B cell (primary cell): Measurements from ENCODE around the gene TOMM7. TPM values are rescaled to one million over a fixed set of nuclear protein-coding genes. Genes with fewer than 3 reads are reported as not detected.

Experiments used
- ATAC-seq: fragments of 200-7000 bp; cut with Tn5 transposase; one replicate; pipeline ENCODE4 v1.10.0; 2021; ENCODE audit warnings: low read depth, mild to moderate bottlenecking, moderate number of reproducible peaks, moderate library complexity
- CTCF ChIA-PET: fragments of 350-600 bp; sonication (Branson Sonifier 250); formaldehyde crosslinking; loops from one replicate; lab custom pipeline; 2021; ENCODE audit warnings: antibody characterized with exemption, inconsistent platforms; lab: Charles Lee
- POLR2A ChIA-PET: fragments of 350-600 bp; sonication (Branson Sonifier 250); formaldehyde crosslinking; loops from one replicate; lab custom pipeline; 2021; ENCODE audit warnings: antibody characterized with exemption; lab: Charles Lee
- DNase-seq: peaks from one replicate; pipeline ENCODE4 v3.0.0; 2013
- H2AFZ ChIP-seq: 2 replicates; pipeline ENCODE4 v1.6.1; 2012; ENCODE audit warnings: mild to moderate bottlenecking, low read depth, low read length; ENCODE audit not compliant: insufficient read depth, poor library complexity, severe bottlenecking
- H3K27ac ChIP-seq, 2 donors: 1 replicate in 1 of 2; 2 replicates in 1 of 2; pipeline ENCODE4 v1.5.1; 2012 to 2013; ENCODE audit warnings: low read length in 2 of 2, mild to moderate bottlenecking in 2 of 2, moderate library complexity in 1 of 2
- H3K27me3 ChIP-seq, 4 experiments: fragments of 200-600 bp in 1 of 4; sonication (generic) in 1 of 4; replicated peaks in 1 of 4; 1 replicate in 2 of 4; 2 replicates in 2 of 4; pipeline versions ENCODE4 v1.6.1 to v1.7.0; 2013 to 2016; ENCODE audit warnings: low read length in 3 of 4, mild to moderate bottlenecking in 2 of 4, mixed read lengths in 1 of 4, moderate library complexity in 1 of 4; ENCODE audit not compliant: insufficient read depth in 4 of 4, control insufficient read depth in 3 of 4; ENCODE audit errors: control extremely low read depth in 1 of 4
- H3K36me3 ChIP-seq, 2 experiments: replicated peaks in 1 of 2; 1 replicate in 1 of 2; 2 replicates in 1 of 2; pipeline versions ENCODE4 v1.6.1 to v1.7.1; 2013; ENCODE audit warnings: low read length in 1 of 2; ENCODE audit not compliant: insufficient read depth in 2 of 2, control insufficient read depth in 1 of 2; ENCODE audit errors: control extremely low read depth in 1 of 2, extremely low read depth in 1 of 2
- H3K4me1 ChIP-seq, 2 donors: fragments of 200-600 bp in 1 of 2; sonication (generic) in 1 of 2; 1 replicate in 1 of 2; 2 replicates in 1 of 2; pipeline versions ENCODE4 v1.5.1 to v1.6.1; 2013 to 2017; ENCODE audit warnings: low read length in 2 of 2; ENCODE audit not compliant: control insufficient read depth in 2 of 2, insufficient read depth in 2 of 2
- H3K4me2 ChIP-seq: replicated peaks from 2 replicates; pipeline ENCODE3; 2012; ENCODE audit warnings: mild to moderate bottlenecking, low read depth, low read length; ENCODE audit not compliant: poor library complexity, severe bottlenecking
- H3K4me3 ChIP-seq, 5 experiments: fragments of 200-600 bp in 1 of 5; sonication (generic) in 1 of 5; 1 replicate in 3 of 5; 2 replicates in 2 of 5; pipeline versions ENCODE4 v1.5.1 to v1.7.0; 2011 to 2016; ENCODE audit warnings: low read length in 4 of 5, mild to moderate bottlenecking in 4 of 5, low read depth in 2 of 5, control low read depth in 1 of 5, moderate library complexity in 1 of 5; ENCODE audit not compliant: insufficient read depth in 1 of 5; ENCODE audit errors: control extremely low read depth in 1 of 5, extremely low read depth in 1 of 5
- H3K79me2 ChIP-seq: fragments of 200-600 bp; sonication (generic); one replicate; pipeline ENCODE4 v1.6.0; 2016; ENCODE audit warnings: low read length; ENCODE audit not compliant: control insufficient read depth, insufficient read depth
- H3K9ac ChIP-seq: fragments of 200-600 bp; sonication (generic); 2 replicates; pipeline ENCODE4 v1.6.1; 2017; ENCODE audit warnings: mild to moderate bottlenecking, low read length, moderate library complexity
- H3K9me3 ChIP-seq, 3 donors: one replicate each; pipeline versions ENCODE4 v1.6.1 to v1.7.1; 2013; ENCODE audit warnings: low read length in 2 of 3; ENCODE audit not compliant: control insufficient read depth in 2 of 3, insufficient read depth in 1 of 3; ENCODE audit errors: control extremely low read depth in 1 of 3
- H4K20me1 ChIP-seq: 2 replicates; pipeline ENCODE4 v1.6.0; 2012; ENCODE audit warnings: mild to moderate bottlenecking, low read length; ENCODE audit not compliant: insufficient read depth, control insufficient read depth, poor library complexity, severe bottlenecking
- H3K27ac Mint-ChIP-seq: one replicate; pipeline ENCODE4 v1.8.0; 2021; ENCODE audit warnings: mixed read lengths
- H3K27me3 Mint-ChIP-seq: one replicate; pipeline ENCODE4 v1.8.0; 2021; ENCODE audit warnings: mixed read lengths
- H3K4me1 Mint-ChIP-seq: one replicate; pipeline ENCODE4 v1.8.0; 2021; ENCODE audit warnings: mixed read lengths
- H3K4me3 Mint-ChIP-seq: one replicate; pipeline ENCODE4 v1.8.0; 2021; ENCODE audit warnings: mixed read lengths
- H3K9me3 Mint-ChIP-seq: one replicate; pipeline ENCODE4 v1.8.0; 2022; ENCODE audit warnings: mixed read lengths; ENCODE audit not compliant: insufficient read depth
- EZH2 ChIP-seq: IDR thresholded peaks from 2 replicates; pipeline ENCODE4 v1.6.1; 2012; ENCODE audit warnings: borderline replicate concordance, low read depth, mild to moderate bottlenecking, moderate library complexity, low read length; ENCODE audit not compliant: insufficient read depth, poor library complexity, severe bottlenecking
- WGBS: methylation state at CpG from one replicate; pipeline ENCODE4 v1.1.5; 2013; ENCODE audit warnings: missing lambda C conversion rate; ENCODE audit not compliant: insufficient coverage; 5-methylcytosine and 5-hydroxymethylcytosine counted together
- intact Hi-C: fragments of 100-400 bp; cut with micrococcal nuclease; formaldehyde crosslinking; loops from one replicate; pipeline ENCODE4 v1.10.0; 2022
- polyA plus RNA-seq: library from polyadenylated mRNA; depleted of rRNA; stranded (reverse); fragments of >200 nt; gene quantifications from 2 replicates; pipeline ENCODE4 v1.2.3, GENCODE V29; 2012
- total RNA-seq, 2 donors: library from RNA; stranded (reverse); fragments of 120-200 nt in 1 of 2; gene quantifications; 1 replicate in 1 of 2; 2 replicates in 1 of 2; pipeline versions ENCODE4 v1.2.3 to v1.2.4, GENCODE V29; 2013 to 2022
- TF ChIP-seq, protein P1 (sequence below): fragments of 200-600 bp; IDR thresholded peaks from one replicate; pipeline ENCODE4 v1.8.0; 2022; ENCODE audit warnings: antibody characterized with exemption, mild to moderate bottlenecking

TOMM7 gene
- total and polyA plus RNA-seq, 2 donors (not counting 1 experiment from before 2014, with no cell fraction given): 276 to 437 TPM

DNA sequence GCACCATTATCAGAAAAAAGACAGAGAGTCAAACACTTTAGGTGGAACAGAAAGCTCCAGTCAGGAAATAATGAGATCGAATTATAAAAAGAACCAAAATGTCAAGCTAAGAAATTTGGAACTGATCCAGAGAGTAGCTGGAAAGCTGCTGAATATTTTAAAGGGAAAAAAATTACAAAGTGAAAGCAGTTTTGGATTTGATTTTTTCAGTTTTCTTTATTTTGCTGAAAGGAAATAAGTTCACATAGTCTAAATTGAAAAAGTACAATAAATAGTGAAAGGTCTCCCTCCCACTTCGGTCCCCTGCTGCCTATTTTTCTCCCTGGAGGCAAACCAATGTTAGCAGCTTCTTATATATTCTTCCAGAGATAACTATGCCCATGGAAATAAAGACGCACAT is 11.3 kb upstream of the TOMM7 start:
- no peaks in the 10 kb centered on the region for H3K4me1 ChIP-seq
- TF ChIP-seq, protein P1, sequence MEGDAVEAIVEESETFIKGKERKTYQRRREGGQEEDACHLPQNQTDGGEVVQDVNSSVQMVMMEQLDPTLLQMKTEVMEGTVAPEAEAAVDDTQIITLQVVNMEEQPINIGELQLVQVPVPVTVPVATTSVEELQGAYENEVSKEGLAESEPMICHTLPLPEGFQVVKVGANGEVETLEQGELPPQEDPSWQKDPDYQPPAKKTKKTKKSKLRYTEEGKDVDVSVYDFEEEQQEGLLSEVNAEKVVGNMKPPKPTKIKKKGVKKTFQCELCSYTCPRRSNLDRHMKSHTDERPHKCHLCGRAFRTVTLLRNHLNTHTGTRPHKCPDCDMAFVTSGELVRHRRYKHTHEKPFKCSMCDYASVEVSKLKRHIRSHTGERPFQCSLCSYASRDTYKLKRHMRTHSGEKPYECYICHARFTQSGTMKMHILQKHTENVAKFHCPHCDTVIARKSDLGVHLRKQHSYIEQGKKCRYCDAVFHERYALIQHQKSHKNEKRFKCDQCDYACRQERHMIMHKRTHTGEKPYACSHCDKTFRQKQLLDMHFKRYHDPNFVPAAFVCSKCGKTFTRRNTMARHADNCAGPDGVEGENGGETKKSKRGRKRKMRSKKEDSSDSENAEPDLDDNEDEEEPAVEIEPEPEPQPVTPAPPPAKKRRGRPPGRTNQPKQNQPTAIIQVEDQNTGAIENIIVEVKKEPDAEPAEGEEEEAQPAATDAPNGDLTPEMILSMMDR: no peak
- TF ChIP-seq EZH2: no peak
- POLR2A ChIA-PET: no interaction called here
- no peak overlapping the region for H3K4me3 ChIP-seq
- 60% methylated on average over 2 of the region's 3 CpGs for WGBS
- H3K27ac ChIP-seq: no peak overlapping the region
- H2AFZ ChIP-seq: no peak overlapping the region
- Mint-ChIP-seq H3K27me3 (peaks cover 5% of the 10 kb centered on the region), H3K9me3 (no peaks in the 10 kb centered on the region), H3K4me3 (no peak overlapping the region), H3K4me1 (no peaks in the 10 kb centered on the region), H3K27ac (no peak overlapping the region)
- no peaks in the 10 kb centered on the region for H3K79me2 ChIP-seq
- no peaks in the 10 kb centered on the region for H3K9me3 ChIP-seq
- ATAC-seq (no peak), DNase-seq (no peak)
- intact Hi-C loops: no loop called here
- no peaks in the 10 kb centered on the region for H4K20me1 ChIP-seq
- H3K4me2 ChIP-seq: no peak overlapping the region
- CTCF ChIA-PET: interaction anchor here (1.6 kb wide), 1 partner anchor 26 kb away, joined by 3 read pairs; no protein-coding TSS in a partner anchor
- H3K9ac ChIP-seq: no peak overlapping the region
- H3K27me3 ChIP-seq: no peaks in the 10 kb centered on the region
- H3K36me3 ChIP-seq: no peaks in the 10 kb centered on the region

DNA sequence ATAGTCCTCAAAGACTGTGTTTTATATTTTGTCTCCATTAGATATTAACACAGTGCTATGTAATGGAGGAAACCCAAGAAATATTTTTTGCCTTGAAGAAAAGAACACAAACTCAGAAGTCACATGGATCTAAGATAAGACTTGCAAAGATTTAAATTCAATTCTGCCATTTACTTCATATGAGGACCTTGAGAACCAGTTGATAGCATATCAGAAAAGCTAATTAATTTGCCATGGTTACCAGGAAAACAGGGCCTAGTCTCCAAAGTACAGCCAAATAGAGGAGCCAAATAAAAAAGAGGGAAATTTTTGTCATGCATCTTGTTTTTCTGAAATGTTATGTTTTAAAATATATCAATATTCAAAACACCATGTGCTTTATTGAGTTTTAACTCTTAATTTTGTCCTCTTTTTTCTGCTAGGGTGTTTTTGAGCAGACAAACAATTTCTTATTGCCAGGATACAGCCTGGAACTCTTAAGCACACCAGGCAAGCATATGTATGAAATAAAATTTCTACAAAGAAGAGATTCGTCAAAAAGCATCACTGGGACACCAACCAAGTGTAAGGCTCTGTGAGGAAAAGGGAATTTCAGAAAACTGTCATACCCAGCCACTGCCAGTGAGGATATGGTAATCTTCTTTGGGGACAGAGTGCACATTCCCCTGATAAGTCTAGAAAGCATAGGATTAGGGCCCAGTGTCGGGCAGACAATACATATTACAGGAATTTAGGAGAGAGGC is 10.6 kb upstream of the TOMM7 start:
- Mint-ChIP-seq H3K4me1 (no peaks in the 10 kb centered on the region), H3K4me3 (no peak overlapping the region), H3K27ac (no peak overlapping the region), H3K27me3 (peaks cover 5% of the 10 kb centered on the region), H3K9me3 (no peaks in the 10 kb centered on the region)
- Histone ChIP-seq H3K27ac (no peak overlapping the region), H3K79me2 (no peaks in the 10 kb centered on the region), H2AFZ (no peak overlapping the region), H3K4me2 (no peak overlapping the region), H3K36me3 (no peaks in the 10 kb centered on the region), H3K27me3 (no peaks in the 10 kb centered on the region), H4K20me1 (no peaks in the 10 kb centered on the region), H3K9ac (no peak overlapping the region), H3K4me3 (no peak overlapping the region), H3K9me3 (no peaks in the 10 kb centered on the region), H3K4me1 (no peaks in the 10 kb centered on the region)
- CTCF ChIA-PET: no interaction called here
- no peak for TF ChIP-seq EZH2
- TF ChIP-seq, protein P1: no peak
- intact Hi-C loops: no loop called here
- DNase-seq (no peak), ATAC-seq (no peak)
- 100% methylated on average over 1 of the region's 2 CpGs for WGBS
- POLR2A ChIA-PET: no interaction called here
